BJ (cell line): Measurements from ENCODE around the gene PANK2. TPM values are rescaled to one million over a fixed set of nuclear protein-coding genes. Genes with fewer than 3 reads are reported as not detected.
"Not testable (repeated sequence)": the region's sequence is repeated elsewhere in the genome, so short reads cannot be mapped to it uniquely, and the experiment has no call there.

ENCODE experiments used
- CTCF ChIA-PET: fragments of 350-600 bp; formaldehyde crosslinking; extraction: SDS; loops from one replicate; lab custom pipeline; 2021; ENCODE audit warnings: antibody characterized with exemption, inconsistent platforms; lab: Yijun Ruan, JAX
- POLR2A ChIA-PET: fragments of 300-600 bp; sonication (Branson Sonifier 250); formaldehyde crosslinking; extraction: SDS; loops from one replicate; lab custom pipeline; 2021; ENCODE audit warnings: antibody characterized with exemption; lab: Charles Lee
- DNase-seq: peaks from one replicate; pipeline ENCODE4 v3.0.0-alpha.2; 2011; ENCODE audit warnings: low read depth
- H3K27me3 ChIP-seq: 2 replicates; pipeline ENCODE4 v1.6.0; 2011; ENCODE audit warnings: low read length; ENCODE audit not compliant: control insufficient read depth, insufficient read depth
- H3K36me3 ChIP-seq: 2 replicates; pipeline ENCODE4 v1.5.1; 2011; ENCODE audit warnings: low read length; ENCODE audit not compliant: control insufficient read depth, insufficient read depth
- H3K4me3 ChIP-seq: 2 replicates; pipeline ENCODE4 v1.5.1; 2011; ENCODE audit warnings: low read depth, mild to moderate bottlenecking, control low read depth, low read length
- polyA plus RNA-seq: library from polyadenylated mRNA; depleted of rRNA; stranded (reverse); fragments of >200 nt; gene quantifications from 2 replicates; pipeline ENCODE4 v1.2.3, GENCODE V29; 2011
- TF ChIP-seq, protein P1 (sequence below): IDR thresholded peaks from 2 replicates; pipeline ENCODE4 v1.5.1; 2011; ENCODE audit warnings: low read depth, mild to moderate bottlenecking, control low read depth, inconsistent platforms, low read length, moderate library complexity; ENCODE audit not compliant: insufficient read depth

The PANK2 gene
- polyA plus RNA-seq, 1 experiment: 12.5 TPM

DNA sequence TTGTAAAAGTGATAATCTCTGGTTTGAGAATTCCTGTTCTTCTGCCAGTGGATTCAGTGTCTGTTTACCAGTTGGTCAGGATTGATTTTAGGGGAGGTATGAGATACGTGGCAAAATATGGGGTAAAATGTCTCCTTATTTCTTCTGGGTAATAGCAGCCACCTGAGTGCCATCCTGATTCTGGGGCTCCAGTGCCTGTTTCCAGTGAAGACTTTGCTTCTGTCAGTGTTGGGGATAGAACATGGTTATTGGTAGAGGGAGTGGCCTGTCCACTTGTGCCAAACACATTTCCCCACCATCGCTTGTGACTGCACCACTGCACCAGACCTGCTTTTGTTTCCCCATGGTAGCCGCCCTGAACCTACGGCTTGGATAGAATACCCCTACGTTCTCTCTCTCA lies 15.7 kb downstream of the PANK2 start:
- TF ChIP-seq, protein P1, sequence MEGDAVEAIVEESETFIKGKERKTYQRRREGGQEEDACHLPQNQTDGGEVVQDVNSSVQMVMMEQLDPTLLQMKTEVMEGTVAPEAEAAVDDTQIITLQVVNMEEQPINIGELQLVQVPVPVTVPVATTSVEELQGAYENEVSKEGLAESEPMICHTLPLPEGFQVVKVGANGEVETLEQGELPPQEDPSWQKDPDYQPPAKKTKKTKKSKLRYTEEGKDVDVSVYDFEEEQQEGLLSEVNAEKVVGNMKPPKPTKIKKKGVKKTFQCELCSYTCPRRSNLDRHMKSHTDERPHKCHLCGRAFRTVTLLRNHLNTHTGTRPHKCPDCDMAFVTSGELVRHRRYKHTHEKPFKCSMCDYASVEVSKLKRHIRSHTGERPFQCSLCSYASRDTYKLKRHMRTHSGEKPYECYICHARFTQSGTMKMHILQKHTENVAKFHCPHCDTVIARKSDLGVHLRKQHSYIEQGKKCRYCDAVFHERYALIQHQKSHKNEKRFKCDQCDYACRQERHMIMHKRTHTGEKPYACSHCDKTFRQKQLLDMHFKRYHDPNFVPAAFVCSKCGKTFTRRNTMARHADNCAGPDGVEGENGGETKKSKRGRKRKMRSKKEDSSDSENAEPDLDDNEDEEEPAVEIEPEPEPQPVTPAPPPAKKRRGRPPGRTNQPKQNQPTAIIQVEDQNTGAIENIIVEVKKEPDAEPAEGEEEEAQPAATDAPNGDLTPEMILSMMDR: no peak
- ChIA-PET POLR2A (no interaction called here), CTCF (no interaction called here)
- Histone ChIP-seq H3K27me3 (no peaks in the 10 kb centered on the region), H3K4me3 (no peak overlapping the region), H3K36me3 (0 out of 2 replicates have a peak, but pooled peaks cover 2% of the 10 kb centered on the region)
- no peak for DNase-seq

DNA sequence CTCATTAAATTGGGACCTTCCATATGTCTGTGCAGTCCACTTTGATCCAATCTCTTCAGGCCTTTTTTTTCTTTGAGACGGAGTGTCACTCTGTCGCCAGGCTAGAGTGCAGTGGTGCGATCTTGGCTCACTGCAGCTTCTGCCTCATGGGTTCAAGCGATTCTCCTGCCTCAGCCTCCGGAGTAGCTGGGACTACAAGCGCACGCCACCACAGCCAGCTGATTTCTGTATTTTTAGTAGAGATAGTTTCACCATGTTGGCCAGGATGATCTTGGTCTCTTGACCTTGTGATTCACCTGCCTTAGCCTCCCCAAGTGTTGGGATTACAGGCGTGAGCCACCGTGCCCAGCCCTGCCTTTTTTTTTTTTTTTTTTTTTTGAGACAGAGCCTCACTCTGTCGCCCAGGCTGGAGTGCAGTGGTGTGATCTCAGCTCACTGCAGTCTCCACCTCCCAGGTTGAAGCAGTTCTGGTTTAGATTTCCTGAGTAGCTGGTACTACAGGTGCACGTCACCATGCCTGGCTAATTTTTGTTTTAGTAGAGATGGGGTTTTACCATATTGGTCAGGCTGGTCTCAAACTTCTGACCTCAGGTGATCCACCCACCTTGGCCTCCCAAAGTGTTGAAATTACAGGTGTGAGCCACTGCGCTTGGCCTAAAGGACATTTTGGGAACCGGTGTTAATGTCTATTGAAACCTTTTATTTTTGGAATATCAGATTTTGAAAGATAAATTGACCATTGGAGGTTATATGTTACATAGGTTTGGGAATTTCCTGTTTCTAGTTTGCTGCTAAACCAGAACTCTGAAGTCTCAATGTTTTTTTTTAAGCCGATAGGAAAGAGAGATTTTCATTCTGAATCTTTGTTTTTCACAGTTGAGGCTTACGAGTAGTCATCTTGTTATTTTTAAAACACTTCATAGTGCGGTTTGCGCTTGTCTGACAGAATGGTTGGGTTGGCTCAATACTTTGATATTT lies 17.8 kb downstream of the PANK2 start:
- CTCF ChIA-PET: interaction anchor here (0.9 kb wide), 1 partner anchor 19 kb away, joined by 3 read pairs; no protein-coding TSS in a partner anchor
- POLR2A ChIA-PET: interaction anchor here (0.7 kb wide), 1 partner anchor 36 kb away, joined by 4 read pairs; no protein-coding TSS in a partner anchor
- H3K4me3 ChIP-seq, DNase-seq, H3K27me3 ChIP-seq, H3K36me3 ChIP-seq: not testable (repeated sequence)

DNA sequence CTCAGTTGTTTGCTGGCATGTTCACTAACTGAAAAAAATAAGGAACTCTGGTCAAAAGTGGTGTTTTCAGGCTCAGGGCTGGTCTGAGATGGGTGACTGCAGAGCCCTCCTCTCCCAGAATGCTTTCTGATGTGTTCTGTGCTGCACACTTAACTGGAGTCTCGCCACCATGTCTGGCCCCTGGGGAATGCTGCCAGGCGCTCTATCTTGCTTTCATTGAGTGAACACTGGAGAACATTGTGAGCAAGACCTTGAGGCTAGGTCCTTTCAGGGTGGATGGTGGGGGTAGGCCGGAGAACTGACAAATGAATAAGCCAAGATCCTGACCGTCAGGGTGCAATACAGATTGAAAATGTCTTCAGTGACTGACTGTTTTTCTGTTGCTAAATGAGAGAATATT lies 19.5 kb downstream of the PANK2 start:
- Histone ChIP-seq H3K4me3 (no peak overlapping the region), H3K27me3 (no peaks in the 10 kb centered on the region), H3K36me3 (peaks cover 6% of the 10 kb centered on the region; the same call in 1 of the 2 replicates)
- no peak for DNase-seq
- ChIA-PET POLR2A (no interaction called here), CTCF (no interaction called here)
- TF ChIP-seq, protein P1: no peak

DNA sequence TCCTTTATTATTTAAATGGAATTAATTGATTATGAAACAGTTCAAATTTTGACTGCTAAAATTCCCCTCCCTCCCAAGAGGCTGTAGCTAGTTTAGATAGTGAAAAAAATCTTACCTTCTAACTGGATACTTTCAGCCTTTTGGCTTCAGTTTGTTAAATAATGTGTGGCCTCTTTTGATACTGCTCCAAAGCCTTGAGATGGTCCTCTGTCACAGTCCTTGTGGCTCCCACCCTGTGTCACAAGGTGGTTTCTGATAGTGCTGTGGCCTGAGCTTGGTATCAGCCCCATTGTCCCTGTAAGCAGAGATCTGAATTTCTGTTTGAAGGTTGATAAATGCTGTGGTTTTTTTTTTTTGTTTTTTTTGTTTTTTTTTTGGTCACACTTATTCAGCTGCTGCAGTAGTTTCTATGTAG lies 20.8 kb downstream of the PANK2 start:
- Histone ChIP-seq H3K36me3 (peaks cover 11% of the 10 kb centered on the region), H3K27me3 (no peaks in the 10 kb centered on the region)
- CTCF ChIA-PET: no interaction called here

DNA sequence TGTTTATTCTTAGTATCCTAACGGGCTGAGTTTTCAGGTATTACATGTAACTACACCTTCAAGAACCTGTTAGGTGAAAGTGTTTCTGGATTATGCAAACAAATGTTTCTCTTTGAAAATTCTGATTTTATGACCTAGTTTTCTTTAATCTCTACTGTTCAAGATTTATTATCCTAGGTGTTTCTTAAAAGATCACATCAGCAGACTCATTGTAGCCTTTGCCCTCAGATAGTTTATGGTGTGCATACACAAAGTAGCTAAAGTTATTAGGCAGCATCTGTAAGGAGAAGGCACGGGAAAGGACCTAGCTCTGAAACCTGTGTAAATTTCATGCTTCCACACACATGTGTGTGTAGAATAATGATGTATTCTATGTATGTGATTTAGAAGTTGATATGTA lies 21.7 kb downstream of the PANK2 start:
- ChIA-PET POLR2A (no interaction called here), CTCF (no interaction called here)
- no peak overlapping the region for H3K4me3 ChIP-seq
- TF ChIP-seq, protein P1: no peak
- no peaks in the 10 kb centered on the region for H3K27me3 ChIP-seq
- peaks cover 11% of the 10 kb centered on the region for H3K36me3 ChIP-seq
- no peak for DNase-seq

More for the DNA sequence above, 20.8 kb downstream of the PANK2 start:
- POLR2A ChIA-PET: interaction anchor here (0.7 kb wide), 1 partner anchor 32 kb away, joined by 3 read pairs; no protein-coding TSS in a partner anchor
- no peak for DNase-seq
- TF ChIP-seq, protein P1: no peak
- H3K4me3 ChIP-seq: no peak overlapping the region
